NCI-H2196 treated with DMSO at 0.1 percent for 48 hours (cell line): ENCODE results near the gene TMEM30A.

ENCODE experiments used
- DNase-seq: peaks from one replicate; lab custom pipeline; 2025; ENCODE audit not compliant: unreplicated experiment; lab: John Stamatoyannopoulos, UW

Gene TMEM30A

GRCh38 chr6:75284632-75285282 lies at the start of gene TMEM30A:
Gene TMEM30A (minus strand): TSS chr6:75284792. CDS start chr6:75284638, 154 bp downstream.
- peak; percentile 99 for DNase-seq

GRCh38 chr6:75333676-75334200 lies 49.1 kb upstream of the TMEM30A start:
- no peak for DNase-seq

DNA sequence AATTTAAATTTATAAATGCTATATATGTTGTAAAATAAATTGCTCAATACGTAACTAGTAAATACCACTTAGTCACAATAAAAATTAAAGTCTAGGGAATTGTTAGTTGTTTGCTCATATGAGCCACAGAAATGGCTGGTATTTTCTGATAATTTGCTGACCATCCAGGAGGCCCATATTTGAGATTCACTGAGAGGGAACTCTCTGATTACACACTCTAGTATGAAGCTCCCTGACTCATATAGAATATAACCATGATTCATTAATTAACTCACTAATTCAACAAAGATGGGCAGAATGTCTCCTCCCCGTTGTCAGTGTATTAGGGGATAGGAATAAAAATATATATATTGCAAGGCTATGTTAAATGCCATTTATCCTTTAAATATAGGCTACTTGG lies 46.6 kb upstream of the TMEM30A start:
- no peak for DNase-seq

GRCh38 chr6:75329703-75330102 lies 45.1 kb upstream of the TMEM30A start:
- no peak for DNase-seq

DNA sequence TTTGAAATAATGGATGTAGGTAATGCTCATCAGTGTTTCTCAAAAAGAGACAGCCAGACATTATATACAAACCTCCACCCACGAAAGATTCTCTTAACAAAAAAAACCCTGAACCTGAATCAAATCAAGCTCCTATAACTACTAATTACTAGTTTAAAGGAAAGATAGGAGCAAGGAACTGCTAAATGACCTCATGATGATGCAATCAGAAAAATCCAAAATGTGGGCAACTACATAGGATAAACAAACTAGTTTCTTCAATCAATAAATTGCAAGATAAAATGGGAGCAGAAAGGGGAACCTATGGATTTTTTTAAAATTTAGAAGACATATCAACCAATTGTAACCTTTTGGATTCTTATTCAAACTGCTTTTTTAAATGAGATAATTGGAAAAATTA lies 43.2 kb upstream of the TMEM30A start:
- DNase-seq, result no peak

- no peak for DNase-seq
Measured at GRCh38 chr6:75326557-75327258, 42.1 kb upstream of the TMEM30A start.

DNA sequence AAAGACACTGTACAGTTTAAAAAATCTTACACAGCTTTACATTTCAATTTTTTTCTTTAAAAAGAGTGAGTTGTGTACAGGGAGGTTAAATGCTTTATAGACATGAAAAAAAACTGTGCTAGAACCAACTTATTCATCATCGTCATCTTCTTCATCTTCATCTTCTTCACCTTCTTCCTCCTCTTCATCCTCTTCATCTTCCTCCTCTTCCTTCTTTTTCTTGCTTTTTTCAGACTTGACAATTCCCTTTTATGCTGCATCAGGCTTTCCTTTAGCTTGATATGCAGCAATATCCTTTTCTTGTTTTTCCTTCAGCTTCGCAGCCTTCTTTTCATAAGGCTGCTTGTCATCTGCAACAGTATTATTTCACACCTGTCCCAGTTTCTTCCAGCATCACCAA lies 34.3 kb upstream of the TMEM30A start:
- DNase-seq, result no peak

DNA sequence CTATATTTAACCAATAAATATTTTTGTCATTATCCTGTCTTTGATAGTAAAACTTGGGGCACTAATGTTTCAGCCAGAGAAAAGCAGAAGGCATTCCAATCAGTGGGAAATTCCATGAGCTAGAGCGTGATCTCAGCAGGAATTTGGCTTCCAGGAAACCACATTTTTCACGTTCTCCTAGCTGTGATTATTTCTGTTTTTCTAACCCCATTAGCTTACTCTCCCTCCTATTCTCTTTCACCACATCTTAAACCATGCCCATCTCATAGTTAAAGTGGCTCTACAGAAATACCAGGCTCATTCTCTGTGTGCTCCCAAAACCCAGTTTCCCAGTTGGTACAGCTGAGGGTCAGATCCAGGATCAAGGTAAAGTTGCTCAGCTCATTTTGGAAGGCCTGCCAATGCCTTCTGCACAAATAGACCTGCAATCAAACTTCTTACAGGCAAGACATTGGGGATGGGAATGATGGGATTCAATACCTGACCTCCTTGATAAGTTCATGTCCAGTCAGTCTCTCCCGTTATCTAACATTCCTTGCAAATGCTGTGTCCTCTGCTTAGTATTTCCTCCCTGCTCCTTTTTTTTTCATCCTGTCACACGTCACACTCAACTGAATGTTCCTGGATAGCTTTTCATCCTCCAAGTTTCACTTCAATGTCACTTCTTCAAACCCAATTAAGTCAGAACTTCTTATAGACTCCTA lies 33.1 kb upstream of the TMEM30A start:
- no peak for DNase-seq

DNA sequence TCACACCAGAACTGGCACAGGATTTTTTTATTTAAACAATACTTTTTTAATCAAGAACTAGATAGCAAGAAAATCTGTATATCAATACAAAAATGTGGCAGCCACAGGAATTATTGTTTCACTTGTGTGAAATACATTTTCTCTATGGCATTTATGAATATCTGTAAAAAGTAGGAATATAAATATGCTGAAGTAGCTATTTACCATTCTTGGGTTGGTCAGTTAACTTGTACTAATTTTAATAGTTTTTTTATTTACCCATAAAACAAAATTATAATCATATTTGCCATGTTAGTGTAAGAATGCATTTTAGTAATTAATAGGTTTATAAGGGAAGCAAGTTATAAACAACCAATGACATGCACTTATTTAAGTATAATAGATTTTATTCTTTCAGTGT lies 31.4 kb upstream of the TMEM30A start:
- no peak for DNase-seq

- DNase-seq, result no peak
Measured at GRCh38 chr6:75308250-75308988, 23.8 kb upstream of the TMEM30A start.

GRCh38 chr6:75307364-75308004 lies 22.9 kb upstream of the TMEM30A start:
- no peak for DNase-seq

DNA sequence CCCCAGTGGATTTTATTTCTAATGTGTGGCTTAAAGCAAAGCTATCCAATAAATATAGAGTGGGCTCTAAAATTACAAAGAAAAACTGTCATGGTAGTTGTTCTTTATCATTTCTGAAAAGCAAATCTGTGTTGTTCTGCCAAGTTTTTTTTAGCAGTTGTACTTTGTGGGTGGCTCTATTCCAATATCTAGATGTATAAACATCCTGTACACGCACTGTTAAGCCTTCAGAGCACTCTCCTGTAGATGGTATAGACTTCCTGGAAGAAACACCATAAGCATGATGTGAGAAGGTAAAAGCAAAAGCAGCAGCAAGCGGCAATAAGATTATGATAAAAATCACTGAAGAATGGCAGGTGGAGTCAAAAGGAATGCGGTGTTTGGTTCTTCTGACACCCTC lies 21.5 kb upstream of the TMEM30A start:
- DNase-seq, result no peak

- no peak for DNase-seq
Measured at GRCh38 chr6:75305573-75305972, 21.0 kb upstream of the TMEM30A start.

DNA sequence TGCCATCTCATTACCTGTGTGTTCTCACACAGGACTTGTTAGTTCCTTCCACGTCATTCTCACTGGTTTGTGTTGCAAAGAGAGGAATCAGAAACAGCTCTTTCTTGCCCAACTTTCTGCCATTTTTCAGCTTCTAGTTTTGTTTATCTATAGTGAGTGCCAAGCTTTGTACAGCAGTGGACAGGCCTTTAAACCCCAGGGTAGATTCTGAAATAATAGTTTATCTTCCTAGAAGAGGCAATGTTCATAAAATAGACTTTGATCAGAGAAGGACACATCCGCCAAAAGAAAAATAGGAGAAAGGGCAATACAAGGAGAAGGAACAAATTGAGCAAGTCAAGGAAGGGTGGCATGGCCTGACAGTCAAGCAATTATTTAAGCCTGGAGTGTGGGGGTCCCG lies 17.7 kb upstream of the TMEM30A start:
- DNase-seq, result no peak

DNA sequence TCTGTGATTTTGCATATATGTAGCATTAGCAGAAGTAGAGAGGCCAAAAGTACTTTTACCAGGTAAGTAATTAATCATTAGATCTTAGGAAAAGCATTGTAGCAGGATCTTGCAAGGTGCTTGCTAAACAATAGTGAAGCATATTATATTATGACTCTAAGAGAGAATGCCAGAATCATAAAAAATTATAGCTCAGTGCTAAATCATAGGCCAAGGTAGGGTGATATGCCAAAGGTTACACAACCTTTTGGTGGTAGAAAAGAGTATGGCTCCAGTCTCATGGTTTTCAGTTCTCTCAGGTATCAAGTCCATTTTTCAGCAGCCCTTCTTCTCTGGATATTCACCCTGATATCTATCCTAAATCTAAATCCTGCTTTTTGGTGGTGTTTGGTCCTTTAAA lies 16.9 kb upstream of the TMEM30A start:
- DNase-seq, result no peak

DNA sequence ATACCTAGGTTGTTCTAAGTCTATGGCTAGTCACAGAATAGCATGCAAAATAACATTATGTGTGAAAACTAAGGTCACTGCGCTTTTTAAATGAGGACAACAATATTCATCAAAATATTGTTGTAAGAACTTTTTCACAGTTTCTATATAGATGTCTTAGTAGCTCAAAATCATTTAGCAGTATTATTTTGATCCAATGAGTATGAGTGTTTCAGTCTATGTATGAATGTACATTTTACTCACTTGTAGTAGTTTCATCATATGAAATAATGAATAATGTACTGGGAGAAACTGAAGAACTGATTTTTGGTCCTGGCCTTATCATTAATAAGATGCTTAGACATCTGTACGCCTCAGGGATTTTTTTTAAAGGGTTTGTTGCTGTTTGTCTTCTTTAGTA lies 16.5 kb upstream of the TMEM30A start:
- DNase-seq, result no peak

DNA sequence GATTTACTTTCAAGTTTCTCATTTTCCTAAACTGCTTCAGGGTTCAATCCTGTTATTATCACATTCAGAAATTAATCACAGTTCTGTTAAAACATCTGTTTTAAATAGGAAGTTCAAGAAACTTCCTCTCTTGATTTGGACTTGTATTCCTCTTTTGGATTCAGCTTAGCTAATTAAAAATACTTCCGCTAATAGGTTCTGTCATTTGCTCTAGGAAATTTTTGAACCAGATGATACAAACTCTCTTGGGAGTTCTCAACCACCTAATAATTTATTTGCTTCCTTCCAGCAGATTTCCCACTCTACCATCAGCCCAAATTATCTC lies 15.9 kb upstream of the TMEM30A start:
- no peak for DNase-seq

GRCh38 chr6:75299801-75300530 lies 15.4 kb upstream of the TMEM30A start:
- no peak for DNase-seq

DNA sequence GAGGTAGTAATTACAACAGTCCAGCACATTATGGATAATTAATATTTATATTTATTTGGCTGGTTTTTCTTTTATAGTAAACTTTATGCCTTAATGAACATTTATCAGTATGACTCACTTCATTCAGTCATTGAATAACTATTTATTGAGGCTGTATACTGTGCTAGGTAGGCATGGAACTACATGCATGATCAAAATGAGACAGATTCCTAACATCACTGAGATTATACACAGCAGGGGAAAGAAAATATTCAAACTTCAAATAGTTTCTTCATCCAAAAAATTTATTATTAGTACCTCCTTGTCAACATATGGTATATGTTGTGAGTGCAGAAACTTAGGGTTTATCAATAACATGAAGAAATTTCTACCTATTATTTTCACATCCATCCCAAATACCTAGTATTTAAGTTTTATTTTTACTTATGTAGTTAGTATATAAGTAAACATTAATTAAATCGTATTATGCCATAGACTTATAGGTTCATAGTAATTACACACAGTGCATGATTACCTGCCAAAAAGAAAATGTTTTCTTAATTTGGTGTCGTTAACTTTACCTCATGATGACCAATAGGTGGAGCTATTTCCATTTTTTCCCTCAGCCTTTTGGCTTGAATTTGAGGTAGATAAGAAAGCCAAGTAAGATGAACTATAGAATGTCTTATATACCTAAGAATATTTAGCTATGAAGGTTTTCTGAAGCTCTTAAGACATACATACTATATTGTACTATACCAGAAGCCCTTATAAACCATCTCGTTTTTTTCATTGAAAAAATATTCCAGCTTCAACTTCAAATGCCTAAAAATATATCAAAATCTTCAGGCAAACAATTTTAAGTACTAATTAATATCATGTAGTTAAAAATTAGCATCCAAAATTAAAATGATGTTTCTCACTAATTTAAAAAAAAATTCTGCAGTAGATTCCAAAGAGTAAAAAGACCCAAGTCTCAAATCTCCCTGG lies 12.5 kb upstream of the TMEM30A start:
- DNase-seq, result peak; percentile 35
